Liver (tissue), 9 donors: ENCODE measurements around the gene SLC12A5. TPM values are rescaled to one million over a fixed set of nuclear protein-coding genes. Genes with fewer than 3 reads are reported as not detected.

Experiments used
- DNase-seq: peaks from one replicate; pipeline ENCODE4 v3.0.0-alpha.2; 2017; ENCODE audit warnings: low spot score
- H3K27ac ChIP-seq, 2 donors: one replicate each; pipeline ENCODE4 v1.7.0; 2013; ENCODE audit warnings: inconsistent platforms in 2 of 2, low read length in 2 of 2, control low read depth in 1 of 2, low read depth in 1 of 2, mild to moderate bottlenecking in 1 of 2
- H3K27me3 ChIP-seq, 4 donors: one replicate each; pipeline versions ENCODE4 v1.6.1 to v1.7.0; 2013; ENCODE audit warnings: low read length in 3 of 4, inconsistent platforms in 1 of 4, mild to moderate bottlenecking in 1 of 4, moderate library complexity in 1 of 4; ENCODE audit not compliant: control insufficient read depth in 4 of 4, insufficient read depth in 4 of 4
- H3K36me3 ChIP-seq, 4 donors: one replicate each; pipeline versions ENCODE4 v1.6.1 to v1.7.0; 2013; ENCODE audit warnings: low read length in 3 of 4, mild to moderate bottlenecking in 3 of 4, low read depth in 1 of 4, moderate library complexity in 1 of 4; ENCODE audit not compliant: control insufficient read depth in 4 of 4, insufficient read depth in 3 of 4
- H3K4me1 ChIP-seq, 4 donors: one replicate each; pipeline versions ENCODE4 v1.6.1 to v1.7.0; 2013; ENCODE audit warnings: low read length in 3 of 4, mild to moderate bottlenecking in 3 of 4, moderate library complexity in 1 of 4; ENCODE audit not compliant: control insufficient read depth in 4 of 4, insufficient read depth in 4 of 4
- H3K4me3 ChIP-seq, 3 donors: one replicate each; pipeline versions ENCODE4 v1.6.1 to v1.7.0; 2013; ENCODE audit warnings: low read length in 3 of 3, control low read depth in 1 of 3, low read depth in 1 of 3, mild to moderate bottlenecking in 1 of 3
- H3K9ac ChIP-seq, 2 donors: one replicate each; pipeline ENCODE4 v1.7.0; 2013; ENCODE audit warnings: low read length in 2 of 2, mild to moderate bottlenecking in 2 of 2, moderate library complexity in 2 of 2, control low read depth in 1 of 2, low read depth in 1 of 2
- H3K9me3 ChIP-seq, 4 donors: one replicate each; pipeline versions ENCODE4 v1.6.1 to v1.7.0; 2013; ENCODE audit warnings: low read length in 3 of 4; ENCODE audit not compliant: control insufficient read depth in 4 of 4
- EGR1 ChIP-seq, 2 donors: IDR thresholded peaks; 2 replicates each; pipeline ENCODE4 v1.6.1; 2016 to 2018; ENCODE audit warnings: antibody characterized with exemption in 2 of 2, low read depth in 2 of 2
- FOXA1 ChIP-seq: IDR thresholded peaks from 2 replicates; pipeline ENCODE4 v1.6.1; 2016; ENCODE audit warnings: antibody characterized with exemption
- GABPA ChIP-seq, 2 donors: IDR thresholded peaks in 1 of 2; conservative IDR thresholded peaks in 1 of 2; 2 replicates each; pipeline ENCODE4 v1.6.1; 2016; ENCODE audit warnings: antibody characterized with exemption in 2 of 2, mild to moderate bottlenecking in 1 of 2, moderate library complexity in 1 of 2
- HNF4A ChIP-seq, 2 donors: conservative IDR thresholded peaks; 2 replicates each; pipeline ENCODE4 v1.6.1; 2016; ENCODE audit warnings: antibody characterized with exemption in 2 of 2, mild to moderate bottlenecking in 2 of 2
- HNF4G ChIP-seq: IDR thresholded peaks from 2 replicates; pipeline ENCODE4 v1.6.1; 2016; ENCODE audit warnings: antibody characterized with exemption
- RAD21 ChIP-seq, 2 donors: IDR thresholded peaks; 2 replicates each; pipeline ENCODE4 v1.6.1; 2016; ENCODE audit warnings: antibody characterized with exemption in 2 of 2, mild to moderate bottlenecking in 2 of 2
- RXRA ChIP-seq, 2 donors: IDR thresholded peaks; 2 replicates each; pipeline ENCODE4 v1.6.1; 2017 to 2018; ENCODE audit warnings: antibody characterized with exemption in 2 of 2, mild to moderate bottlenecking in 1 of 2
- SP1 ChIP-seq: IDR thresholded peaks from 2 replicates; pipeline ENCODE4 v1.6.1; 2018; ENCODE audit warnings: antibody characterized with exemption, mild to moderate bottlenecking
- TAF1 ChIP-seq: conservative IDR thresholded peaks from 2 replicates; pipeline ENCODE4 v1.6.1; 2016; ENCODE audit warnings: antibody characterized with exemption, mild to moderate bottlenecking
- YY1 ChIP-seq: IDR thresholded peaks from 2 replicates; pipeline ENCODE4 v1.6.1; 2016; ENCODE audit warnings: antibody characterized with exemption, mild to moderate bottlenecking
- WGBS: extraction: QIAGEN DNeasy Blood & Tissue Kit; methylation state at CpG from one replicate; pipeline ENCODE4 v1.1.7; 2013; 5-methylcytosine and 5-hydroxymethylcytosine counted together
- polyA plus RNA-seq, 2 donors: library from polyadenylated mRNA; stranded (reverse) in 1 of 2; unstranded in 1 of 2; fragments of 200-250 nt in 1 of 2; fragments of >200 nt in 1 of 2; fragmentation: Nextera tagmentation in 1 of 2; extraction: Ambion mirVana in 1 of 2; gene quantifications; one replicate each; pipeline versions ENCODE4 v1.2.1 to v1.2.3, GENCODE V29; 2013 to 2015
- total RNA-seq, 2 donors: library from RNA; depleted of rRNA; stranded (reverse); fragments of >200 nt; gene quantifications; one replicate each; pipeline ENCODE4 v1.2.3, GENCODE V29; 2014
- TF ChIP-seq, protein P1 (sequence below): IDR thresholded peaks from 2 replicates; pipeline ENCODE4 v1.6.1; 2016; ENCODE audit warnings: antibody characterized with exemption
- TF ChIP-seq, protein P2 (sequence below): IDR thresholded peaks from 2 replicates; pipeline ENCODE4 v1.6.1; 2016; ENCODE audit warnings: antibody characterized with exemption
- TF ChIP-seq, protein P3 (sequence below): IDR thresholded peaks from 2 replicates; pipeline ENCODE4 v1.6.1; 2016; ENCODE audit warnings: antibody characterized with exemption, mild to moderate bottlenecking
- TF ChIP-seq, protein P4 (sequence below): fragments of 150-350 bp; IDR thresholded peaks from 2 replicates; pipeline ENCODE4 v1.5.1; 2017; ENCODE audit warnings: improper control_type of control experiment, low read depth, low read length; ENCODE audit not compliant: missing input control
- donor health status: healthy.
- donor health status: healthy.
- donor health status: healthy.
- donor health status: healthy.
- donor health status: healthy.

The SLC12A5 gene
- total and polyA plus RNA-seq, 4 donors = 0.33 to 1.5 TPM; not detected in 2

DNA sequence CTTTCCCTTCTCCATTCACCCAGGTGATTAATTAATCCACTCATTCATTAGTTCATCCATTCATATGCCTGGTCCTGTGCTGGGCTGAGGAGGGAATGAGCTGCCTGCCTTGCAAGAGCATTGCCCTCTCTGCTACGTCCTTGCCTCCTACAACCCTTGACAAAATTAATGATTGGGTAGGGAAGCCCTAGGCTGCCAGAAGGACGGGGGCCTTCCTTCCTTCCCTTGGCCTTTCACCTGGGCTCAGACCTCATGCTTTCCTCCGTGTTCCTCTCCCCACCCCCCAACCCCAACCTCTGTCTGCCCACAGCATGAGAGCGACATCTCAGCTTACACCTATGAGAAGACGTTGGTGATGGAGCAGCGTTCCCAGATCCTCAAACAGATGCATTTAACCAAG is 25.6 kb downstream of the SLC12A5 start (continued):
- TF ChIP-seq, protein P1, sequence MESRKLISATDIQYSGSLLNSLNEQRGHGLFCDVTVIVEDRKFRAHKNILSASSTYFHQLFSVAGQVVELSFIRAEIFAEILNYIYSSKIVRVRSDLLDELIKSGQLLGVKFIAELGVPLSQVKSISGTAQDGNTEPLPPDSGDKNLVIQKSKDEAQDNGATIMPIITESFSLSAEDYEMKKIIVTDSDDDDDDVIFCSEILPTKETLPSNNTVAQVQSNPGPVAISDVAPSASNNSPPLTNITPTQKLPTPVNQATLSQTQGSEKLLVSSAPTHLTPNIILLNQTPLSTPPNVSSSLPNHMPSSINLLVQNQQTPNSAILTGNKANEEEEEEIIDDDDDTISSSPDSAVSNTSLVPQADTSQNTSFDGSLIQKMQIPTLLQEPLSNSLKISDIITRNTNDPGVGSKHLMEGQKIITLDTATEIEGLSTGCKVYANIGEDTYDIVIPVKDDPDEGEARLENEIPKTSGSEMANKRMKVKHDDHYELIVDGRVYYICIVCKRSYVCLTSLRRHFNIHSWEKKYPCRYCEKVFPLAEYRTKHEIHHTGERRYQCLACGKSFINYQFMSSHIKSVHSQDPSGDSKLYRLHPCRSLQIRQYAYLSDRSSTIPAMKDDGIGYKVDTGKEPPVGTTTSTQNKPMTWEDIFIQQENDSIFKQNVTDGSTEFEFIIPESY = no peak
- TF ChIP-seq GABPA (IDR thresholded peaks at IDR 0.05 in 1 of 2, conservative IDR thresholded peaks at IDR 0.05 in 1 of 2) (no peak), RXRA (IDR thresholded peaks at IDR 0.05) (no peak), SP1 (no peak), HNF4G (no peak)
- TF ChIP-seq, protein P2, sequence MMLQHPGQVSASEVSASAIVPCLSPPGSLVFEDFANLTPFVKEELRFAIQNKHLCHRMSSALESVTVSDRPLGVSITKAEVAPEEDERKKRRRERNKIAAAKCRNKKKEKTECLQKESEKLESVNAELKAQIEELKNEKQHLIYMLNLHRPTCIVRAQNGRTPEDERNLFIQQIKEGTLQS = no peak

DNA sequence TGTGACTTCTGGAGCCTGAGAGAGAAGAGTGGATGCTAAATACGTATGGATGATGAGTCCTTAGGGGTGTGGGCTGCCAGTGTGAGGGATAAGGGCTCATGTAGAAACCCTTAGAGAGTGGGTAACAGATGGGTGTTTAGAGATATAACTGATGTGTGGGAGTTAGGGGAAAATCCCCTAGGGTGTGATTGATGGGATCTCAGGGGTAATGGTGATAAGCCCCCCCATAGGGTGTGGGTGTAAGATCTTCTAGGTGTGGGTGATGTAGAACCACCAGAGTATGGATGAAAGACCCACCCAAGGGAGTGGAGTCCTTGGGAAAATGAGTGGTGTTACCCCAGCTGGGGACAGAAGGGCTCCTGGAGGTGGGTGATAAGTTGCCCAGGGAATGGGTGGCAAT is 26.3 kb downstream of the SLC12A5 start:
- Histone ChIP-seq H3K9ac (no peak overlapping the region), H3K4me1 (peaks cover 6 to 21% (median 7%) of the 10 kb centered on the region in 4 donors), H3K27me3 (no peaks in the 10 kb centered on the region), H3K9me3 (no peaks in the 10 kb centered on the region), H3K4me3 (no peak overlapping the region), H3K27ac (no peak overlapping the region), H3K36me3 (peaks cover 0 to 2% (median 0%) of the 10 kb centered on the region in 4 donors)
- TF ChIP-seq, protein P3, sequence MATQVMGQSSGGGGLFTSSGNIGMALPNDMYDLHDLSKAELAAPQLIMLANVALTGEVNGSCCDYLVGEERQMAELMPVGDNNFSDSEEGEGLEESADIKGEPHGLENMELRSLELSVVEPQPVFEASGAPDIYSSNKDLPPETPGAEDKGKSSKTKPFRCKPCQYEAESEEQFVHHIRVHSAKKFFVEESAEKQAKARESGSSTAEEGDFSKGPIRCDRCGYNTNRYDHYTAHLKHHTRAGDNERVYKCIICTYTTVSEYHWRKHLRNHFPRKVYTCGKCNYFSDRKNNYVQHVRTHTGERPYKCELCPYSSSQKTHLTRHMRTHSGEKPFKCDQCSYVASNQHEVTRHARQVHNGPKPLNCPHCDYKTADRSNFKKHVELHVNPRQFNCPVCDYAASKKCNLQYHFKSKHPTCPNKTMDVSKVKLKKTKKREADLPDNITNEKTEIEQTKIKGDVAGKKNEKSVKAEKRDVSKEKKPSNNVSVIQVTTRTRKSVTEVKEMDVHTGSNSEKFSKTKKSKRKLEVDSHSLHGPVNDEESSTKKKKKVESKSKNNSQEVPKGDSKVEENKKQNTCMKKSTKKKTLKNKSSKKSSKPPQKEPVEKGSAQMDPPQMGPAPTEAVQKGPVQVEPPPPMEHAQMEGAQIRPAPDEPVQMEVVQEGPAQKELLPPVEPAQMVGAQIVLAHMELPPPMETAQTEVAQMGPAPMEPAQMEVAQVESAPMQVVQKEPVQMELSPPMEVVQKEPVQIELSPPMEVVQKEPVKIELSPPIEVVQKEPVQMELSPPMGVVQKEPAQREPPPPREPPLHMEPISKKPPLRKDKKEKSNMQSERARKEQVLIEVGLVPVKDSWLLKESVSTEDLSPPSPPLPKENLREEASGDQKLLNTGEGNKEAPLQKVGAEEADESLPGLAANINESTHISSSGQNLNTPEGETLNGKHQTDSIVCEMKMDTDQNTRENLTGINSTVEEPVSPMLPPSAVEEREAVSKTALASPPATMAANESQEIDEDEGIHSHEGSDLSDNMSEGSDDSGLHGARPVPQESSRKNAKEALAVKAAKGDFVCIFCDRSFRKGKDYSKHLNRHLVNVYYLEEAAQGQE = no peak
- TF ChIP-seq GABPA (IDR thresholded peaks at IDR 0.05 in 1 of 2, conservative IDR thresholded peaks at IDR 0.05 in 1 of 2) (no peak), EGR1 (IDR thresholded peaks at IDR 0.05; ENCODE audit: low read depth in 2 of 2) (no peak), FOXA1 (no peak), RXRA (IDR thresholded peaks at IDR 0.05) (no peak), RAD21 (IDR thresholded peaks at IDR 0.05) (no peak), HNF4A (conservative IDR thresholded peaks at IDR 0.05) (no peak), YY1 (no peak), TAF1 (no peak), SP1 (no peak)
- TF ChIP-seq, protein P2 = no peak
- TF ChIP-seq, protein P1 = no peak
- TF ChIP-seq, protein P4, sequence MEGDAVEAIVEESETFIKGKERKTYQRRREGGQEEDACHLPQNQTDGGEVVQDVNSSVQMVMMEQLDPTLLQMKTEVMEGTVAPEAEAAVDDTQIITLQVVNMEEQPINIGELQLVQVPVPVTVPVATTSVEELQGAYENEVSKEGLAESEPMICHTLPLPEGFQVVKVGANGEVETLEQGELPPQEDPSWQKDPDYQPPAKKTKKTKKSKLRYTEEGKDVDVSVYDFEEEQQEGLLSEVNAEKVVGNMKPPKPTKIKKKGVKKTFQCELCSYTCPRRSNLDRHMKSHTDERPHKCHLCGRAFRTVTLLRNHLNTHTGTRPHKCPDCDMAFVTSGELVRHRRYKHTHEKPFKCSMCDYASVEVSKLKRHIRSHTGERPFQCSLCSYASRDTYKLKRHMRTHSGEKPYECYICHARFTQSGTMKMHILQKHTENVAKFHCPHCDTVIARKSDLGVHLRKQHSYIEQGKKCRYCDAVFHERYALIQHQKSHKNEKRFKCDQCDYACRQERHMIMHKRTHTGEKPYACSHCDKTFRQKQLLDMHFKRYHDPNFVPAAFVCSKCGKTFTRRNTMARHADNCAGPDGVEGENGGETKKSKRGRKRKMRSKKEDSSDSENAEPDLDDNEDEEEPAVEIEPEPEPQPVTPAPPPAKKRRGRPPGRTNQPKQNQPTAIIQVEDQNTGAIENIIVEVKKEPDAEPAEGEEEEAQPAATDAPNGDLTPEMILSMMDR = no peak
- no peak for DNase-seq
- WGBS = 45% methylated on average over 1 of the region's 1 CpG
